Measurements from ENCODE around the gene PROM1. TPM values are rescaled to one million over a fixed set of nuclear protein-coding genes. Genes with fewer than 3 reads are reported as not detected.

PROM1 gene
- total RNA-seq, 2 experiments from 2014 or later: not detected

DNA sequence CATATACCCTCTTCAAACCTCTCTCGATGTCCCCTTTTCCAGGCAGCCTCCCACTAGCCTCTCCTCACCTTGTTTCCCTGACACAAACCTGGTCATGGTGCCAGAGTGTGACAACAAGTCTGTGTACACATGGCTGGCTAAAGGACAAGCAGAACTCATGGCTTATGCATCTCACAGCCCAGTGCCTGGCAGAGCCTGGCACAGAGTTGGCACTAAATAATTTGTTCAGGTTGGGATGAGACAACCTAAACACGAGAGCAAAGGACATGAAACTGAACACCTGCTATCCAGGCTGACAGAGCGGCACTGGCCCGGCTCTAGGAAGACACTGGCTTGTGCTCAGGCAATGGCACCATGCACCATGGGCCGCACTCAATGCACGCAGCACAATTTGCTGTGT, 72.7 kb downstream of the PROM1 start:
- peaks cover 0 to 8% of the 10 kb centered on the region in 2 experiments for H3K27me3 ChIP-seq (ENCODE audit: control insufficient read depth in 1 of 2, insufficient read depth in 2 of 2, low read length in 2 of 2)
- no peaks in the 10 kb centered on the region for H3K4me1 Mint-ChIP-seq (ENCODE audit: low read depth)
- H3K4me1 ChIP-seq (ENCODE audit: insufficient read depth, low read length): no peaks in the 10 kb centered on the region
- H3K9me3 Mint-ChIP-seq: no peaks in the 10 kb centered on the region
- H3K4me3 ChIP-seq (ENCODE audit: low read length): no peak overlapping the region
- ChIA-PET POLR2A (no interaction called here), CTCF (no interaction called here)
- ATAC-seq (ENCODE audit: poor library complexity): no peak
- intact Hi-C loops (cut with DNase I, micrococcal nuclease): no loop called here
- no peak for DNase-seq
- no peaks in the 10 kb centered on the region for H3K36me3 ChIP-seq (ENCODE audit: insufficient read depth, low read length)
- H3K9me3 ChIP-seq (ENCODE audit: control insufficient read depth in 1 of 2, insufficient read depth in 1 of 2, low read length in 2 of 2): no peaks in the 10 kb centered on the region
- H3K27ac Mint-ChIP-seq: no peak overlapping the region
- H3K4me3 Mint-ChIP-seq: no peak overlapping the region
- H3K27me3 Mint-ChIP-seq: peaks cover 10% of the 10 kb centered on the region
- H3K27ac ChIP-seq (ENCODE audit: low read depth in 1 of 2, low read length in 2 of 2): no peak overlapping the region
- no peaks in the 10 kb centered on the region for H3K36me3 Mint-ChIP-seq (ENCODE audit: low read depth)
- TF ChIP-seq, protein P1, sequence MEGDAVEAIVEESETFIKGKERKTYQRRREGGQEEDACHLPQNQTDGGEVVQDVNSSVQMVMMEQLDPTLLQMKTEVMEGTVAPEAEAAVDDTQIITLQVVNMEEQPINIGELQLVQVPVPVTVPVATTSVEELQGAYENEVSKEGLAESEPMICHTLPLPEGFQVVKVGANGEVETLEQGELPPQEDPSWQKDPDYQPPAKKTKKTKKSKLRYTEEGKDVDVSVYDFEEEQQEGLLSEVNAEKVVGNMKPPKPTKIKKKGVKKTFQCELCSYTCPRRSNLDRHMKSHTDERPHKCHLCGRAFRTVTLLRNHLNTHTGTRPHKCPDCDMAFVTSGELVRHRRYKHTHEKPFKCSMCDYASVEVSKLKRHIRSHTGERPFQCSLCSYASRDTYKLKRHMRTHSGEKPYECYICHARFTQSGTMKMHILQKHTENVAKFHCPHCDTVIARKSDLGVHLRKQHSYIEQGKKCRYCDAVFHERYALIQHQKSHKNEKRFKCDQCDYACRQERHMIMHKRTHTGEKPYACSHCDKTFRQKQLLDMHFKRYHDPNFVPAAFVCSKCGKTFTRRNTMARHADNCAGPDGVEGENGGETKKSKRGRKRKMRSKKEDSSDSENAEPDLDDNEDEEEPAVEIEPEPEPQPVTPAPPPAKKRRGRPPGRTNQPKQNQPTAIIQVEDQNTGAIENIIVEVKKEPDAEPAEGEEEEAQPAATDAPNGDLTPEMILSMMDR (IDR thresholded peaks at IDR 0.05): no peak

DNA sequence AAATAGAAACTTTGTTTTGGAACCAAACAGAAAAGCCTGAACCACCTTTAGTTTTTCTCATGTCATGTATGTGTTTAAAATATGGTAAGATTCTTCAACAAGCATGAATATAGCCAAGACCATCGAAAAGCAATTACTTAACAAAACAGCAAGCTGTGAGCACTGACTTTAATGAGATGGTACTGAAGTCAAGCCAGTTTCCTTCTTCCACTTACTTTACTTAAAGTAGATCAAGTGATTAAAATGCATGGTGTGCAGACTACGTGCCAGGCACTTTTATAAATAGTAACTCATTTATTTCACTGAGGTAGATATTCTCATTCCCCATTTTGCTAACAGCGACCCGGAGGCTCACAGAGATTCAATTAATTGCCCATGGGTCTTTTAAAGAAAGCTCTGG, 74.7 kb downstream of the PROM1 start:
- Mint-ChIP-seq H3K4me1 (ENCODE audit: low read depth) (no peaks in the 10 kb centered on the region), H3K9me3 (no peaks in the 10 kb centered on the region), H3K27me3 (peaks cover 10% of the 10 kb centered on the region), H3K27ac (no peak overlapping the region), H3K36me3 (ENCODE audit: low read depth) (no peaks in the 10 kb centered on the region), H3K4me3 (no peak overlapping the region)
- DNase-seq (no peak), ATAC-seq (ENCODE audit: poor library complexity) (no peak)
- no peaks in the 10 kb centered on the region for H3K9me3 ChIP-seq (ENCODE audit: control insufficient read depth in 1 of 2, insufficient read depth in 1 of 2, low read length in 2 of 2)
- ChIA-PET CTCF (no interaction called here), POLR2A (no interaction called here)
- H3K27me3 ChIP-seq (ENCODE audit: control insufficient read depth in 1 of 2, insufficient read depth in 2 of 2, low read length in 2 of 2): peaks cover 3 to 9% of the 10 kb centered on the region in 2 experiments
- TF ChIP-seq, protein P1 (IDR thresholded peaks at IDR 0.05): no peak
- no peak overlapping the region for H3K4me3 ChIP-seq (ENCODE audit: low read length)
- H3K4me1 ChIP-seq (ENCODE audit: insufficient read depth, low read length): no peaks in the 10 kb centered on the region
- H3K27ac ChIP-seq (ENCODE audit: low read depth in 1 of 2, low read length in 2 of 2): no peak overlapping the region
- no peaks in the 10 kb centered on the region for H3K36me3 ChIP-seq (ENCODE audit: insufficient read depth, low read length)
- intact Hi-C loops (cut with DNase I, micrococcal nuclease): no loop called here

DNA sequence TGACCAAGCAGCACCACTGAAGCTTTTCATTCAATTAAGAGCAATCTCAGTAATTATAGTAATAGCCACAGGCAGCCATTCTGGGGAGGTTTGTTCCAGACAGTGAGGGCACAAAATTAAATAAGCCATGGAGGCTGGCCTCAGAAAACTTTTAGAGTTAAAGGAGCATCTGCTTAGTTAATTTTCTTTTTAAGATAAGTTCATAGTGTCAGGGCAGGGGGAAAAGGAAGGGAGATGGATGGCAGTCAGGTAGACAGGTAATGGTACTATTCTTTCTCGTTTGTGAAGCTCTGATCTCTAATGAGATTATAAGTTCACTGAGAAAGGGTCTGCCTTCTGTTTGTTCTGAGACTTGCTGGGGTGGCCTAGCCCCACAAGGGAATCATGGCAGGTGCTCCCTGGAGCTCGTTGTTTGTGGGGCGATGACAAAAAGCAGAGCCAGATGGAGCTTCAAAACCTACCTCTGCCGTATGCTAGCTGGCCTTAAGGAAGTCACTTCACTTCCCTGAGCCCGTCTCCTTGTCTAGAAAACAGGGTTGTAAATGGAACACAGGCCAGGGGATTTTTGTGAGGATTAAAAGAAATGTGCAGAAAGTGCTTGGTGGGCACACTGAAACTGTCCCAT, 76.2 kb downstream of the PROM1 start:
- DNase-seq (no peak), ATAC-seq (ENCODE audit: poor library complexity) (no peak)
- Mint-ChIP-seq H3K9me3 (no peaks in the 10 kb centered on the region), H3K27ac (no peak overlapping the region), H3K4me3 (no peak overlapping the region), H3K27me3 (peaks cover 10% of the 10 kb centered on the region), H3K36me3 (ENCODE audit: low read depth) (no peaks in the 10 kb centered on the region), H3K4me1 (ENCODE audit: low read depth) (no peaks in the 10 kb centered on the region)
- H3K27ac ChIP-seq (ENCODE audit: low read depth in 1 of 2, low read length in 2 of 2): no peak overlapping the region
- CTCF ChIA-PET: no interaction called here
- no peaks in the 10 kb centered on the region for H3K36me3 ChIP-seq (ENCODE audit: insufficient read depth, low read length)
- POLR2A ChIA-PET: no interaction called here
- TF ChIP-seq, protein P1 (IDR thresholded peaks at IDR 0.05): no peak
- no peaks in the 10 kb centered on the region for H3K9me3 ChIP-seq (ENCODE audit: control insufficient read depth in 1 of 2, insufficient read depth in 1 of 2, low read length in 2 of 2)
- H3K27me3 ChIP-seq (ENCODE audit: control insufficient read depth in 1 of 2, insufficient read depth in 2 of 2, low read length in 2 of 2): peaks cover 4 to 9% of the 10 kb centered on the region in 2 experiments
- intact Hi-C loops (cut with DNase I, micrococcal nuclease): no loop called here
- H3K4me3 ChIP-seq (ENCODE audit: low read length): no peak overlapping the region
- H3K4me1 ChIP-seq (ENCODE audit: insufficient read depth, low read length): no peaks in the 10 kb centered on the region
